CD4-positive, CD25-positive, alpha-beta regulatory T cell (primary cell): ENCODE data around the gene TPK1. TPM values are rescaled to one million over a fixed set of nuclear protein-coding genes. Genes with fewer than 3 reads are reported as not detected.

ENCODE experiments used
- ATAC-seq, 2 donors: fragments of 150-1000 bp; cut with Tn5 transposase; one replicate each; pipeline ENCODE4 v1.10.0; 2021; ENCODE audit warnings: low read depth in 2 of 2, moderate number of reproducible peaks in 2 of 2, moderate library complexity in 1 of 2
- DNase-seq, 3 donors: peaks; one replicate each; pipeline versions ENCODE4 v3.0.0 to v3.0.0-alpha.2; 2012 to 2022; ENCODE audit warnings: mixed read lengths in 1 of 3
- H3K27ac ChIP-seq: one replicate; pipeline ENCODE4 v1.7.0; 2013; ENCODE audit warnings: mild to moderate bottlenecking, low read length; ENCODE audit not compliant: insufficient read depth, poor library complexity, severe bottlenecking
- H3K27me3 ChIP-seq: one replicate; pipeline ENCODE4 v1.7.0; 2013; ENCODE audit warnings: low read length; ENCODE audit not compliant: control insufficient read depth, insufficient read depth
- H3K36me3 ChIP-seq: one replicate; pipeline ENCODE4 v1.7.0; 2013; ENCODE audit warnings: mild to moderate bottlenecking, low read length, moderate library complexity; ENCODE audit not compliant: control insufficient read depth, insufficient read depth
- H3K4me1 ChIP-seq: 2 replicates; pipeline ENCODE4 v1.7.0; 2013; ENCODE audit warnings: mild to moderate bottlenecking, low read length; ENCODE audit not compliant: insufficient read depth, control insufficient read depth, poor library complexity, severe bottlenecking
- H3K4me3 ChIP-seq: one replicate; pipeline ENCODE4 v1.7.0; 2013; ENCODE audit warnings: low read depth, mild to moderate bottlenecking, low read length, moderate library complexity
- H3K9me3 ChIP-seq, 2 experiments: 1 replicate in 1 of 2; 2 replicates in 1 of 2; pipeline ENCODE4 v1.7.0; 2013; ENCODE audit warnings: low read length in 2 of 2, mild to moderate bottlenecking in 1 of 2, moderate library complexity in 1 of 2; ENCODE audit not compliant: control insufficient read depth in 2 of 2
- H3K27ac Mint-ChIP-seq, 3 donors: one replicate each; pipeline ENCODE4 v1.8.0; 2020 to 2022; ENCODE audit warnings: mild to moderate bottlenecking in 3 of 3, mixed read lengths in 3 of 3, moderate library complexity in 2 of 3
- H3K27me3 Mint-ChIP-seq: one replicate; pipeline ENCODE4 v1.8.0; 2022; ENCODE audit warnings: mild to moderate bottlenecking, mixed read lengths
- H3K36me3 Mint-ChIP-seq: one replicate; pipeline ENCODE4 v1.8.0; 2020; ENCODE audit warnings: mixed read lengths
- H3K4me1 Mint-ChIP-seq, 4 donors: one replicate each; pipeline ENCODE4 v1.8.0; 2020 to 2022; ENCODE audit warnings: mixed read lengths in 4 of 4, mild to moderate bottlenecking in 1 of 4
- H3K4me3 Mint-ChIP-seq, 4 donors: one replicate each; pipeline ENCODE4 v1.8.0; 2020 to 2022; ENCODE audit warnings: mild to moderate bottlenecking in 4 of 4, mixed read lengths in 4 of 4, moderate library complexity in 3 of 4
- H3K9me3 Mint-ChIP-seq, 7 donors: one replicate each; pipeline ENCODE4 v1.8.0; 2020 to 2022; ENCODE audit warnings: mixed read lengths in 7 of 7, mild to moderate bottlenecking in 3 of 7, moderate library complexity in 2 of 7
- polyA plus RNA-seq, 4 donors: library from polyadenylated mRNA; unstranded; fragments of 300-500 nt; fragmentation: Illumina TruSeq; gene quantifications; one replicate each; pipeline ENCODE4 v1.2.3, GENCODE V29; 2021
- total RNA-seq: library from RNA; stranded (reverse); gene quantifications from one replicate; pipeline ENCODE4 v1.2.3, GENCODE V29; 2022

The TPK1 gene
- total and polyA plus RNA-seq, 5 donors from 2014 or later = 30.5 to 38.8 (median 31.6) TPM

- ATAC-seq (no peak), DNase-seq (no peak)
- Histone ChIP-seq H3K36me3 (peaks cover 24% of the 10 kb centered on the region), H3K27ac (no peak overlapping the region), H3K4me1 (no peaks in the 10 kb centered on the region), H3K27me3 (no peaks in the 10 kb centered on the region), H3K4me3 (no peak overlapping the region), H3K9me3 (peaks cover 17 to 27% of the 10 kb centered on the region in 2 experiments)
- no peaks in the 10 kb centered on the region for H3K4me1 Mint-ChIP-seq
- H3K4me3 Mint-ChIP-seq = no peak overlapping the region
- H3K9me3 Mint-ChIP-seq = peaks cover 4 to 39% (median 11%) of the 10 kb centered on the region in 7 donors
- H3K27me3 Mint-ChIP-seq = no peaks in the 10 kb centered on the region
- H3K27ac Mint-ChIP-seq = no peak overlapping the region
- peaks cover 46% of the 10 kb centered on the region for H3K36me3 Mint-ChIP-seq
Observed at GRCh38 chr7:144455040-144455404, 380.8 kb downstream of the TPK1 start.

GRCh38 chr7:144454256-144455039 lies 381.4 kb downstream of the TPK1 start:
- Mint-ChIP-seq H3K9me3 (peaks cover 4 to 36% (median 8%) of the 10 kb centered on the region in 7 donors), H3K27ac (no peak overlapping the region), H3K4me3 (no peak overlapping the region), H3K36me3 (peaks cover 40% of the 10 kb centered on the region), H3K4me1 (no peaks in the 10 kb centered on the region), H3K27me3 (no peaks in the 10 kb centered on the region)
- H3K4me3 ChIP-seq = no peak overlapping the region
- peaks cover 17 to 27% of the 10 kb centered on the region in 2 experiments for H3K9me3 ChIP-seq
- peaks cover 24% of the 10 kb centered on the region for H3K36me3 ChIP-seq
- peak in 1 of 3 donors; percentile 7 for DNase-seq
- no peak for ATAC-seq
- no peaks in the 10 kb centered on the region for H3K27me3 ChIP-seq
- no peaks in the 10 kb centered on the region for H3K4me1 ChIP-seq
- no peak overlapping the region for H3K27ac ChIP-seq

GRCh38 chr7:144452064-144452463 lies 383.8 kb downstream of the TPK1 start:
- Histone ChIP-seq H3K4me1 (no peaks in the 10 kb centered on the region), H3K4me3 (no peak overlapping the region), H3K27me3 (no peaks in the 10 kb centered on the region), H3K36me3 (peaks cover 20% of the 10 kb centered on the region), H3K27ac (no peak overlapping the region), H3K9me3 (peaks cover 17 to 27% of the 10 kb centered on the region in 2 experiments)
- peaks cover 4 to 24% (median 8%) of the 10 kb centered on the region in 7 donors for H3K9me3 Mint-ChIP-seq
- ATAC-seq (no peak), DNase-seq (no peak)
- H3K36me3 Mint-ChIP-seq = peaks cover 35% of the 10 kb centered on the region
- H3K4me3 Mint-ChIP-seq = no peak overlapping the region
- H3K27ac Mint-ChIP-seq = no peak overlapping the region
- H3K27me3 Mint-ChIP-seq = no peaks in the 10 kb centered on the region
- no peaks in the 10 kb centered on the region for H3K4me1 Mint-ChIP-seq

GRCh38 chr7:144445590-144445989 lies 390.3 kb downstream of the TPK1 start:
- DNase-seq (no peak), ATAC-seq (no peak)
- H3K27ac Mint-ChIP-seq = peak overlapping the region in 1 of 3 donors; percentile 16
- no peaks in the 10 kb centered on the region for H3K27me3 Mint-ChIP-seq
- Histone ChIP-seq H3K4me1 (no peaks in the 10 kb centered on the region), H3K36me3 (no peaks in the 10 kb centered on the region), H3K9me3 (no peaks in the 10 kb centered on the region), H3K4me3 (no peak overlapping the region), H3K27me3 (no peaks in the 10 kb centered on the region), H3K27ac (no peak overlapping the region)
- H3K4me3 Mint-ChIP-seq = no peak overlapping the region
- no peaks in the 10 kb centered on the region for H3K4me1 Mint-ChIP-seq
- H3K36me3 Mint-ChIP-seq = peaks cover under 1% of the 10 kb centered on the region
- no peaks in the 10 kb centered on the region for H3K9me3 Mint-ChIP-seq

- Histone ChIP-seq H3K36me3 (no peaks in the 10 kb centered on the region), H3K27ac (no peak overlapping the region), H3K4me1 (no peaks in the 10 kb centered on the region), H3K4me3 (no peak overlapping the region), H3K27me3 (no peaks in the 10 kb centered on the region), H3K9me3 (no peaks in the 10 kb centered on the region)
- DNase-seq (no peak), ATAC-seq (no peak)
- Mint-ChIP-seq H3K4me3 (no peak overlapping the region), H3K4me1 (no peaks in the 10 kb centered on the region), H3K36me3 (no peaks in the 10 kb centered on the region), H3K27me3 (peaks cover 20% of the 10 kb centered on the region), H3K9me3 (no peaks in the 10 kb centered on the region), H3K27ac (no peak overlapping the region)
Observed at GRCh38 chr7:144439717-144440205, 396.1 kb downstream of the TPK1 start.

DNA sequence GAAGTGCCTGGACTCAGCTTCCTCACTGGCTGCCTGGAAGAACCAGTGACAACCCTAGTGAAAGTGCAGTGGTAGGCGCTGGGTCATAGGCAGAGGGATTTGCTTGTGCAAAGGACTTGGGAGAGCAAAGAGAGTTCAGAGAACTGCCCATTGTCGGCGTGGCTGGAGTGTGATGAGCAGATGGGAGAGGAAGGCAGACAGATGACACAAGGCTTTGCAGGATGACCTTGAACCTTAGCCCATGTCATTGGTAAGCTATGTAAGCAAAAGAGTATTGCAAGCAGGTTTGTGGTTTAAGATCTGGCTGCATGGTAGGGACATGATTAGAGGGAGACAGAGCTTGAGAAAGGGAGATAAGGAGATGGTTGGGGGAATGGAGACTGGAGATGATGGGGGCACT lies 397.1 kb downstream of the TPK1 start:
- peaks cover 21% of the 10 kb centered on the region for H3K27me3 Mint-ChIP-seq
- H3K27ac Mint-ChIP-seq = no peak overlapping the region
- H3K4me1 Mint-ChIP-seq = no peaks in the 10 kb centered on the region

GRCh38 chr7:144437370-144438191 lies 398.3 kb downstream of the TPK1 start:
- Histone ChIP-seq H3K36me3 (no peaks in the 10 kb centered on the region), H3K4me1 (no peaks in the 10 kb centered on the region), H3K27me3 (no peaks in the 10 kb centered on the region), H3K9me3 (no peaks in the 10 kb centered on the region), H3K4me3 (no peak overlapping the region), H3K27ac (no peak overlapping the region)
- Mint-ChIP-seq H3K27ac (no peak overlapping the region), H3K4me1 (no peaks in the 10 kb centered on the region), H3K36me3 (no peaks in the 10 kb centered on the region), H3K4me3 (no peak overlapping the region), H3K9me3 (peaks cover 0 to 3% (median 0%) of the 10 kb centered on the region in 7 donors), H3K27me3 (peaks cover 27% of the 10 kb centered on the region)
- no peak for ATAC-seq
- DNase-seq = peak; percentile 15 to 75 (median 46)

More for the DNA sequence above, 397.1 kb downstream of the TPK1 start:
- Histone ChIP-seq H3K36me3 (no peaks in the 10 kb centered on the region), H3K4me1 (no peaks in the 10 kb centered on the region), H3K27ac (no peak overlapping the region), H3K4me3 (no peak overlapping the region), H3K9me3 (no peaks in the 10 kb centered on the region), H3K27me3 (no peaks in the 10 kb centered on the region)
- DNase-seq = no peak
- Mint-ChIP-seq H3K36me3 (no peaks in the 10 kb centered on the region), H3K9me3 (no peaks in the 10 kb centered on the region), H3K4me3 (no peak overlapping the region)
- ATAC-seq = no peak
